Sigmoid colon (tissue), 7 donors: ENCODE data around the gene DENND1C. TPM values are rescaled to one million over a fixed set of nuclear protein-coding genes. Genes with fewer than 3 reads are reported as not detected.

Experiments
- DNase-seq: peaks from one replicate; pipeline ENCODE4 v3.0.0-alpha.2; 2019
- H3K27ac ChIP-seq, 4 donors: fragments of 200-600 bp; sonication (generic); one replicate each; pipeline ENCODE4 v1.5.1; 2016 to 2019; ENCODE audit warnings: mild to moderate bottlenecking in 1 of 4
- H3K27me3 ChIP-seq, 3 donors: fragments of 200-600 bp; sonication (generic); one replicate each; pipeline ENCODE4 v1.5.1; 2019; ENCODE audit warnings: mild to moderate bottlenecking in 1 of 3
- H3K36me3 ChIP-seq, 4 donors: fragments of 200-600 bp; sonication (generic); one replicate each; pipeline ENCODE4 v1.5.1; 2016 to 2019
- H3K4me1 ChIP-seq, 4 donors: fragments of 200-600 bp; sonication (generic); one replicate each; pipeline ENCODE4 v1.5.1; 2017 to 2019
- H3K4me3 ChIP-seq, 4 donors: fragments of 200-600 bp; sonication (generic); one replicate each; pipeline ENCODE4 v1.5.1; 2017 to 2019; ENCODE audit warnings: mild to moderate bottlenecking in 2 of 4, moderate library complexity in 1 of 4
- H3K9me3 ChIP-seq, 4 donors: fragments of 200-600 bp in 3 of 4; sonication (generic) in 3 of 4; one replicate each; pipeline versions ENCODE4 v1.5.1 to v1.6.1; 2013 to 2019
- CTCF ChIP-seq, 4 experiments: fragments of 450-650 bp in 3 of 4; fragments of 200-600 bp in 1 of 4; IDR thresholded peaks; one replicate each; pipeline ENCODE4 v1.5.1; 2016 to 2019; ENCODE audit warnings: antibody characterized with exemption in 4 of 4, mild to moderate bottlenecking in 3 of 4, moderate library complexity in 2 of 4
- EP300 ChIP-seq, 4 donors: sonication (generic); formaldehyde crosslinking; IDR thresholded peaks; one replicate each; pipeline ENCODE4 v1.6.1; 2017; ENCODE audit warnings: antibody characterized with exemption in 4 of 4
- POLR2A ChIP-seq, 2 donors: fragments of 450-650 bp; IDR thresholded peaks; one replicate each; pipeline ENCODE4 v1.6.1; 2016; ENCODE audit warnings: antibody characterized with exemption in 2 of 2, mild to moderate bottlenecking in 2 of 2, moderate library complexity in 2 of 2
- POLR2AphosphoS5 ChIP-seq, 4 donors: sonication (generic); formaldehyde crosslinking; IDR thresholded peaks; one replicate each; pipeline ENCODE4 v1.6.1; 2017; ENCODE audit warnings: antibody characterized with exemption in 4 of 4
- WGBS, 2 donors: extraction: QIAGEN DNeasy Blood & Tissue Kit; methylation state at CpG; one replicate each; pipeline ENCODE4 v1.1.7; 2013; 5-methylcytosine and 5-hydroxymethylcytosine counted together
- intact Hi-C: fragments of 100-400 bp; cut with DNase I; formaldehyde crosslinking; loops from one replicate; pipeline ENCODE4 v1.15.1; 2023
- polyA plus RNA-seq, 3 donors: library from polyadenylated mRNA; stranded (reverse); fragments of 200-250 nt; gene quantifications; one replicate each; pipeline ENCODE4 v1.2.3, GENCODE V29; 2013
- total RNA-seq, 4 donors: library from RNA; depleted of rRNA; stranded (reverse); fragments of >200 nt; gene quantifications; one replicate each; pipeline ENCODE4 v1.1.0, GENCODE V29; 2016
- donor health status: healthy with polysubstance abuse.
- donor health status: Bipolar disorder and iron deficiency.
- donor health status: healthy.

The DENND1C gene
- total and polyA plus RNA-seq, 7 donors: 0.99 to 18.1 (median 1.9) TPM; not detected in 1

GRCh38 chr19:6452223-6452614 is 29.4 kb downstream of the DENND1C start:
- no peak overlapping the region for H3K4me3 ChIP-seq
- no peak for DNase-seq
- H3K27ac ChIP-seq: no peak overlapping the region
- H3K36me3 ChIP-seq: peaks cover 14 to 80% (median 30%) of the 10 kb centered on the region in 4 donors
- no peaks in the 10 kb centered on the region for H3K27me3 ChIP-seq
- no peak for TF ChIP-seq EP300 (IDR thresholded peaks at IDR 0.05)
- no peak for TF ChIP-seq POLR2A (IDR thresholded peaks at IDR 0.05)
- no peak for TF ChIP-seq POLR2AphosphoS5 (IDR thresholded peaks at IDR 0.05)
- TF ChIP-seq CTCF (IDR thresholded peaks at IDR 0.05): no peak
- H3K9me3 ChIP-seq: peaks cover 0 to 11% (median 4%) of the 10 kb centered on the region in 4 donors
- WGBS, 2 donors: 96 to 98% methylated on average over 19 of the region's 19 CpGs
- intact Hi-C loops: no loop called here
- no peaks in the 10 kb centered on the region for H3K4me1 ChIP-seq

GRCh38 chr19:6451583-6452222 is 29.9 kb downstream of the DENND1C start:
- H3K27ac ChIP-seq: no peak overlapping the region
- H3K4me1 ChIP-seq: no peaks in the 10 kb centered on the region
- DNase-seq: no peak
- no peak overlapping the region for H3K4me3 ChIP-seq
- H3K36me3 ChIP-seq: peaks cover 14 to 80% (median 30%) of the 10 kb centered on the region in 4 donors
- H3K27me3 ChIP-seq: no peaks in the 10 kb centered on the region
- intact Hi-C loops: no loop called here
- 91 to 96% methylated on average over 7 of the region's 7 CpGs for WGBS, 2 donors
- peaks cover 0 to 11% (median 4%) of the 10 kb centered on the region in 4 donors for H3K9me3 ChIP-seq
- TF ChIP-seq CTCF (IDR thresholded peaks at IDR 0.05): no peak
- no peak for TF ChIP-seq POLR2AphosphoS5 (IDR thresholded peaks at IDR 0.05)
- TF ChIP-seq POLR2A (IDR thresholded peaks at IDR 0.05): no peak
- no peak for TF ChIP-seq EP300 (IDR thresholded peaks at IDR 0.05)

GRCh38 chr19:6450166-6450565 is 31.4 kb downstream of the DENND1C start:
- no peak for DNase-seq
- H3K9me3 ChIP-seq: peaks cover 0 to 11% (median 4%) of the 10 kb centered on the region in 4 donors
- WGBS, 2 donors: 96 to 97% methylated on average over 5 of the region's 5 CpGs
- TF ChIP-seq EP300 (IDR thresholded peaks at IDR 0.05) (no peak), CTCF (IDR thresholded peaks at IDR 0.05) (no peak), POLR2A (IDR thresholded peaks at IDR 0.05) (no peak), POLR2AphosphoS5 (IDR thresholded peaks at IDR 0.05) (no peak)
- no peaks in the 10 kb centered on the region for H3K4me1 ChIP-seq
- H3K36me3 ChIP-seq: peaks cover 14 to 82% (median 22%) of the 10 kb centered on the region in 4 donors
- no peak overlapping the region for H3K27ac ChIP-seq
- H3K27me3 ChIP-seq: no peaks in the 10 kb centered on the region
- intact Hi-C loops: no loop called here
- no peak overlapping the region for H3K4me3 ChIP-seq

- peaks cover 0 to 81% (median 2%) of the 10 kb centered on the region in 4 donors for H3K36me3 ChIP-seq
- 92 to 94% methylated on average over 3 of the region's 3 CpGs for WGBS, 2 donors
- intact Hi-C loops: no loop called here
Observed at GRCh38 chr19:6448045-6448444, 33.5 kb downstream of the DENND1C start.

GRCh38 chr19:6446452-6446851 is 35.1 kb downstream of the DENND1C start:
- no peak overlapping the region for H3K4me3 ChIP-seq
- no peaks in the 10 kb centered on the region for H3K4me1 ChIP-seq
- no peak for DNase-seq
- H3K27me3 ChIP-seq: no peaks in the 10 kb centered on the region
- 96% methylated on average over 3 of the region's 3 CpGs for whole genome bisulfite sequencing, 2 donors
- H3K9me3 ChIP-seq: no peaks in the 10 kb centered on the region
- TF ChIP-seq CTCF (IDR thresholded peaks at IDR 0.05) (no peak), POLR2AphosphoS5 (IDR thresholded peaks at IDR 0.05) (no peak), EP300 (IDR thresholded peaks at IDR 0.05) (no peak), POLR2A (IDR thresholded peaks at IDR 0.05) (no peak)
- no peak overlapping the region for H3K27ac ChIP-seq
- peaks cover 0 to 72% (median 0%) of the 10 kb centered on the region in 4 donors for H3K36me3 ChIP-seq
- intact Hi-C loops: no loop called here

More at GRCh38 chr19:6448045-6448444, 33.5 kb downstream of the DENND1C start:
- Histone ChIP-seq H3K4me1 (no peaks in the 10 kb centered on the region), H3K4me3 (no peak overlapping the region), H3K9me3 (no peaks in the 10 kb centered on the region), H3K27ac (no peak overlapping the region), H3K27me3 (no peaks in the 10 kb centered on the region)
- no peak for DNase-seq
- no peak for TF ChIP-seq EP300 (IDR thresholded peaks at IDR 0.05)
- no peak for TF ChIP-seq POLR2A (IDR thresholded peaks at IDR 0.05)
